SK-N-MC (cell line): ENCODE data around the gene PTPRJ.
"Not testable (repeated sequence)": the region's sequence is repeated elsewhere in the genome, so short reads cannot be mapped to it uniquely, and the experiment has no call there.

Experiments
- DNase-seq: peaks from one replicate; pipeline ENCODE4 v3.0.0-alpha.2; 2011; ENCODE audit warnings: low read depth, low spot score
- H3K27ac ChIP-seq: fragments of 200-600 bp; sonication (generic); 2 replicates; pipeline ENCODE4 v1.5.1; 2016; ENCODE audit warnings: mixed run types
- H3K36me3 ChIP-seq: fragments of 200-600 bp; sonication (generic); 2 replicates; pipeline ENCODE4 v1.6.1; 2017; ENCODE audit warnings: antibody characterized with exemption, low read length, mixed read lengths; ENCODE audit not compliant: insufficient read depth
- H3K4me3 ChIP-seq: fragments of 200-600 bp; sonication (generic); 2 replicates; pipeline ENCODE4 v1.5.1; 2016
- H3K9ac ChIP-seq: fragments of 200-600 bp; sonication (generic); 2 replicates; pipeline ENCODE4 v1.8.0; 2017; ENCODE audit warnings: mixed run types, mixed read lengths; ENCODE audit not compliant: insufficient read length
- H3K9me3 ChIP-seq: fragments of 200-600 bp; sonication (generic); 2 replicates; pipeline ENCODE4 v1.6.1; 2017; ENCODE audit warnings: low read depth, mild to moderate bottlenecking, antibody characterized with exemption, low read length, moderate library complexity, mixed read lengths
- EZH2 ChIP-seq: fragments of 200-600 bp; sonication (generic); IDR thresholded peaks from one replicate; pipeline ENCODE4 v1.6.1; 2017; ENCODE audit warnings: antibody characterized with exemption
- FOXP2 ChIP-seq: optimal IDR thresholded peaks from 2 replicates; pipeline ENCODE3; 2011; ENCODE audit warnings: mild to moderate bottlenecking, moderate library complexity; ENCODE audit not compliant: insufficient read depth; ENCODE audit errors: extremely low read length, control extremely low read depth
- POLR2AphosphoS5 ChIP-seq: IDR thresholded peaks from 2 replicates; pipeline ENCODE4 v1.6.1; 2012; ENCODE audit warnings: mild to moderate bottlenecking, low read depth, low read length, borderline replicate concordance

PTPRJ gene

GRCh38 chr11:48018528-48019216 is 38.3 kb downstream of the PTPRJ start:
- Histone ChIP-seq H3K9me3 (no peaks in the 10 kb centered on the region), H3K27ac (no peak overlapping the region), H3K4me3 (0 out of 2 replicates have a peak overlapping the region, but pooled peaks have one; percentile 3), H3K36me3 (no peaks in the 10 kb centered on the region), H3K9ac (no peak overlapping the region)
- DNase-seq = no peak
- no peak for TF ChIP-seq EZH2

- H3K27ac ChIP-seq = no peak overlapping the region
- H3K9ac ChIP-seq = no peak overlapping the region
- H3K4me3 ChIP-seq = no peak overlapping the region
- H3K9me3 ChIP-seq = no peaks in the 10 kb centered on the region
- no peaks in the 10 kb centered on the region for H3K36me3 ChIP-seq
- no peak for DNase-seq
- TF ChIP-seq EZH2 = no peak
- TF ChIP-seq POLR2AphosphoS5 = no peak
- TF ChIP-seq FOXP2 = no peak
These were observed 38.8 kb downstream of the PTPRJ start for GRCh38 chr11:48019217-48019584.

- Histone ChIP-seq H3K36me3 (no peaks in the 10 kb centered on the region), H3K4me3 (no peak overlapping the region), H3K9me3 (no peaks in the 10 kb centered on the region), H3K27ac (no peak overlapping the region), H3K9ac (no peak overlapping the region)
- TF ChIP-seq POLR2AphosphoS5 = no peak
- no peak for TF ChIP-seq EZH2
- no peak for TF ChIP-seq FOXP2
- no peak for DNase-seq
These were observed 39.2 kb downstream of the PTPRJ start for GRCh38 chr11:48019595-48019994.

DNA sequence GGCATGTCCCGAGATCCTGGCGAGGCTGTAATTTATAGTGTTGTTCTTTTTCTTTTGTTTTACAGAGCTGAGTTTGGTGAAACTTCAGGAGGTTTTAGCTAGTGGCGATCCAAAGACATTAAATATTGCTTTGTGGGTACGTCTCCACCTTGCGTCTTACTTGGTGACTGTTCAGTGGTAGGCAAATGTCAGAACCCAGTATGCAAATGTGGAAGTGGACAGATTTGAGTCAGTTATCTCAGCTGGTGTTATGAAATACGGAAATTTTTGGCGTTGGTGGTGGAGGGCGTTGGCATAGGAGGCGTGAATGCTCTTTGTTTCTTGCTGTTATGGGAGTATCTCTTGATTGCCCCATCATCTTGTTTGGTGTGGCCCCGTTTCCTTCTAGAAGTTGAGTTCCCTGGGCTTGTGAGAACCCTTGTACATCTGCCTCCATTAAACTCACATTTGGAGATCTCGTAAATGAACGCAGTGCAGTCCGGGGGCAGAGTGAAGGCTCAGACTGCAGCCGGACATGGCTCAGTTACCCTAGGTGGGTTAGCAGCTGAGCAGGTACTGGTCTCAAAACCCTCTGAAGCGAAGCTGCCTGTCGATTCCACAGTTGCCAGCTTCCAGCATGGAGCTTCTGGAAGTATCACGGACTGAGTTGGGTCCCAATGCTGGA is 39.9 kb downstream of the PTPRJ start:
- H3K9me3 ChIP-seq = no peaks in the 10 kb centered on the region
- H3K4me3 ChIP-seq = no peak overlapping the region
- DNase-seq = no peak
- H3K36me3 ChIP-seq = no peaks in the 10 kb centered on the region
- no peak for TF ChIP-seq FOXP2
- no peak for TF ChIP-seq POLR2AphosphoS5
- TF ChIP-seq EZH2 = no peak
- no peak overlapping the region for H3K9ac ChIP-seq
- no peak overlapping the region for H3K27ac ChIP-seq

DNA sequence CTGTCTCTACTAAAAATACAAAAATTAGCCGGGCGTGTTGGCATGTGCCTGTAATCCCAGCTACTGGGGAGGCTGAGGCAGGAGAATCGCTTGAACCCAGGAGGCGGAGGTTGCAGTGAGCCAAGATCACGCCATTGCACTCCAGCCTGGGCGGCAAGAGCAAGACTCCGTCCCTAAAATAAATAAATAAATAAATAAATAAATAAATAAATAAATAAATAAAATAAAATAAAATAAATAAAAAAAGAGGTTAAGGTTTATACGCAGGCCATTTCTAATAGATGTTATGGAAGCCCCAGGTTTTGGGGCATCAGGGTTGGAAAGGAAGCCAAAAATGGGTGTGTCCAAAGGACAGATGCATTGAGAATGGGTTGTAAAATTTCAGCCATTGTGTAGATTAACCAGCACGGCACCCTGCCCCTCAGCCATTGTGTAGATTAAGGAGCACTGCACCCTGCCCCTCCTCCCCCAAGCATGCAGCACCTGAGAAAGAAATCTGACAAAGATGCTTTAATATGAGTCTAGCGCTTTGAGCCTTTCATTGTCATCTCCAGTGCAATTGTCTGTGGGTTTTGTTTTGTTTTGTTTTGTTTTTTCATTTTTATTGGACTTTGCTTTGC is 41.0 kb downstream of the PTPRJ start:
- not testable (repeated sequence) for H3K9ac ChIP-seq, DNase-seq, H3K9me3 ChIP-seq, H3K36me3 ChIP-seq, H3K4me3 ChIP-seq, H3K27ac ChIP-seq

DNA sequence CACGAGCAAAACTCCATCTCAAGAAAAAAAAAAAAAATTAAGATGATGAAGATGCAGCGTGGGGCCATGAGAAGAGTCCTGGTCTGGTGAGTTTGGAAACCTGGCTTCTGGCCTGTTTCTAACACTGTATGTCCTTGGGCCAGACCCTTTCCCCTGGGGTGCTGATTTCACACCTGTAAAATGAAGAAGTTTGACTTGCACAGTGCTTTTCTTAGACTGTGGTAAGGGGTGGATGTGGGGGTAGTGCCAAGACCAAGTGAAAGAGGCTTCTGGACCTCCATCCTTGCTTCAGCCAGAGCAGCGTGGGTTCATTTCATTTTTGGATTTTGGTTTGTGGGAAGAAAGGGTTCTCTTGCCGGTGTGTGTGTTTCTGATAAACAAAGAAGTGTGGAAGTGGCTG is 42.1 kb downstream of the PTPRJ start:
- H3K36me3 ChIP-seq = no peaks in the 10 kb centered on the region
- no peak for DNase-seq
- H3K9ac ChIP-seq = no peak overlapping the region
- no peak overlapping the region for H3K4me3 ChIP-seq
- TF ChIP-seq FOXP2 = no peak
- no peak for TF ChIP-seq EZH2
- TF ChIP-seq POLR2AphosphoS5 = no peak
- H3K27ac ChIP-seq = no peak overlapping the region
- no peaks in the 10 kb centered on the region for H3K9me3 ChIP-seq

- H3K4me3 ChIP-seq, H3K27ac ChIP-seq, H3K9me3 ChIP-seq, DNase-seq, H3K36me3 ChIP-seq, H3K9ac ChIP-seq: not testable (repeated sequence)
These were observed 43.2 kb downstream of the PTPRJ start for GRCh38 chr11:48023608-48024007.

GRCh38 chr11:48024635-48025071 is 44.3 kb downstream of the PTPRJ start:
- H3K36me3 ChIP-seq = no peaks in the 10 kb centered on the region
- H3K9me3 ChIP-seq = no peaks in the 10 kb centered on the region
- TF ChIP-seq EZH2 = no peak
- no peak for TF ChIP-seq POLR2AphosphoS5
- TF ChIP-seq FOXP2 = no peak
- DNase-seq = no peak
- no peak overlapping the region for H3K4me3 ChIP-seq
- no peak overlapping the region for H3K9ac ChIP-seq
- H3K27ac ChIP-seq = no peak overlapping the region
